Liver (tissue), 9 donors: Measurements from ENCODE around the gene PARD3. TPM values are rescaled to one million over a fixed set of nuclear protein-coding genes. Genes with fewer than 3 reads are reported as not detected.

Experiments
- DNase-seq: peaks from one replicate; pipeline ENCODE4 v3.0.0-alpha.2; 2017; ENCODE audit warnings: low spot score
- H3K27ac ChIP-seq, 2 donors: one replicate each; pipeline ENCODE4 v1.7.0; 2013; ENCODE audit warnings: inconsistent platforms in 2 of 2, low read length in 2 of 2, control low read depth in 1 of 2, low read depth in 1 of 2, mild to moderate bottlenecking in 1 of 2
- H3K27me3 ChIP-seq, 4 donors: one replicate each; pipeline versions ENCODE4 v1.6.1 to v1.7.0; 2013; ENCODE audit warnings: low read length in 3 of 4, inconsistent platforms in 1 of 4, mild to moderate bottlenecking in 1 of 4, moderate library complexity in 1 of 4; ENCODE audit not compliant: control insufficient read depth in 4 of 4, insufficient read depth in 4 of 4
- H3K36me3 ChIP-seq, 4 donors: one replicate each; pipeline versions ENCODE4 v1.6.1 to v1.7.0; 2013; ENCODE audit warnings: low read length in 3 of 4, mild to moderate bottlenecking in 3 of 4, low read depth in 1 of 4, moderate library complexity in 1 of 4; ENCODE audit not compliant: control insufficient read depth in 4 of 4, insufficient read depth in 3 of 4
- H3K4me1 ChIP-seq, 4 donors: one replicate each; pipeline versions ENCODE4 v1.6.1 to v1.7.0; 2013; ENCODE audit warnings: low read length in 3 of 4, mild to moderate bottlenecking in 3 of 4, moderate library complexity in 1 of 4; ENCODE audit not compliant: control insufficient read depth in 4 of 4, insufficient read depth in 4 of 4
- H3K4me3 ChIP-seq, 3 donors: one replicate each; pipeline versions ENCODE4 v1.6.1 to v1.7.0; 2013; ENCODE audit warnings: low read length in 3 of 3, control low read depth in 1 of 3, low read depth in 1 of 3, mild to moderate bottlenecking in 1 of 3
- H3K9ac ChIP-seq, 2 donors: one replicate each; pipeline ENCODE4 v1.7.0; 2013; ENCODE audit warnings: low read length in 2 of 2, mild to moderate bottlenecking in 2 of 2, moderate library complexity in 2 of 2, control low read depth in 1 of 2, low read depth in 1 of 2
- H3K9me3 ChIP-seq, 4 donors: one replicate each; pipeline versions ENCODE4 v1.6.1 to v1.7.0; 2013; ENCODE audit warnings: low read length in 3 of 4; ENCODE audit not compliant: control insufficient read depth in 4 of 4
- EGR1 ChIP-seq, 2 donors: IDR thresholded peaks; 2 replicates each; pipeline ENCODE4 v1.6.1; 2016 to 2018; ENCODE audit warnings: antibody characterized with exemption in 2 of 2, low read depth in 2 of 2
- FOXA1 ChIP-seq: IDR thresholded peaks from 2 replicates; pipeline ENCODE4 v1.6.1; 2016; ENCODE audit warnings: antibody characterized with exemption
- FOXA2 ChIP-seq: IDR thresholded peaks from 2 replicates; pipeline ENCODE4 v1.6.1; 2016; ENCODE audit warnings: antibody characterized with exemption
- GABPA ChIP-seq, 2 donors: IDR thresholded peaks in 1 of 2; conservative IDR thresholded peaks in 1 of 2; 2 replicates each; pipeline ENCODE4 v1.6.1; 2016; ENCODE audit warnings: antibody characterized with exemption in 2 of 2, mild to moderate bottlenecking in 1 of 2, moderate library complexity in 1 of 2
- HNF4A ChIP-seq, 2 donors: conservative IDR thresholded peaks; 2 replicates each; pipeline ENCODE4 v1.6.1; 2016; ENCODE audit warnings: antibody characterized with exemption in 2 of 2, mild to moderate bottlenecking in 2 of 2
- HNF4G ChIP-seq: IDR thresholded peaks from 2 replicates; pipeline ENCODE4 v1.6.1; 2016; ENCODE audit warnings: antibody characterized with exemption
- JUND ChIP-seq, 2 donors: IDR thresholded peaks; 2 replicates each; pipeline ENCODE4 v1.6.1; 2016; ENCODE audit warnings: antibody characterized with exemption in 2 of 2
- NR2F2 ChIP-seq: IDR thresholded peaks from 2 replicates; pipeline ENCODE4 v1.6.1; 2016; ENCODE audit warnings: antibody characterized with exemption
- RAD21 ChIP-seq, 2 donors: IDR thresholded peaks; 2 replicates each; pipeline ENCODE4 v1.6.1; 2016; ENCODE audit warnings: antibody characterized with exemption in 2 of 2, mild to moderate bottlenecking in 2 of 2
- RXRA ChIP-seq, 2 donors: IDR thresholded peaks; 2 replicates each; pipeline ENCODE4 v1.6.1; 2017 to 2018; ENCODE audit warnings: antibody characterized with exemption in 2 of 2, mild to moderate bottlenecking in 1 of 2
- SP1 ChIP-seq: IDR thresholded peaks from 2 replicates; pipeline ENCODE4 v1.6.1; 2018; ENCODE audit warnings: antibody characterized with exemption, mild to moderate bottlenecking
- TAF1 ChIP-seq: conservative IDR thresholded peaks from 2 replicates; pipeline ENCODE4 v1.6.1; 2016; ENCODE audit warnings: antibody characterized with exemption, mild to moderate bottlenecking
- WGBS: extraction: QIAGEN DNeasy Blood & Tissue Kit; methylation state at CpG from one replicate; pipeline ENCODE4 v1.1.7; 2013; 5-methylcytosine and 5-hydroxymethylcytosine counted together
- polyA plus RNA-seq, 2 donors: library from polyadenylated mRNA; stranded (reverse) in 1 of 2; unstranded in 1 of 2; fragments of 200-250 nt in 1 of 2; fragments of >200 nt in 1 of 2; fragmentation: Nextera tagmentation in 1 of 2; extraction: Ambion mirVana in 1 of 2; gene quantifications; one replicate each; pipeline versions ENCODE4 v1.2.1 to v1.2.3, GENCODE V29; 2013 to 2015
- total RNA-seq, 2 donors: library from RNA; depleted of rRNA; stranded (reverse); fragments of >200 nt; gene quantifications; one replicate each; pipeline ENCODE4 v1.2.3, GENCODE V29; 2014
- TF ChIP-seq, protein P1 (sequence below): IDR thresholded peaks from 2 replicates; pipeline ENCODE4 v1.6.1; 2016; ENCODE audit warnings: antibody characterized with exemption
- TF ChIP-seq, protein P2 (sequence below): IDR thresholded peaks from 2 replicates; pipeline ENCODE4 v1.6.1; 2016; ENCODE audit warnings: antibody characterized with exemption, mild to moderate bottlenecking
- TF ChIP-seq, protein P3 (sequence below): IDR thresholded peaks from 2 replicates; pipeline ENCODE4 v1.6.1; 2016; ENCODE audit warnings: antibody characterized with exemption
- TF ChIP-seq, protein P4 (sequence below): IDR thresholded peaks from 2 replicates; pipeline ENCODE4 v1.6.1; 2016; ENCODE audit warnings: antibody characterized with exemption
- TF ChIP-seq, protein P5 (sequence below): fragments of 150-350 bp; IDR thresholded peaks from 2 replicates; pipeline ENCODE4 v1.5.1; 2017; ENCODE audit warnings: improper control_type of control experiment, low read depth, low read length; ENCODE audit not compliant: missing input control
- donor health status: healthy.
- donor health status: healthy.
- donor health status: healthy.
- donor health status: healthy.
- donor health status: healthy.

PARD3 gene
- total and polyA plus RNA-seq, 4 donors: 12.3 to 43.8 (median 13.5) TPM

DNA sequence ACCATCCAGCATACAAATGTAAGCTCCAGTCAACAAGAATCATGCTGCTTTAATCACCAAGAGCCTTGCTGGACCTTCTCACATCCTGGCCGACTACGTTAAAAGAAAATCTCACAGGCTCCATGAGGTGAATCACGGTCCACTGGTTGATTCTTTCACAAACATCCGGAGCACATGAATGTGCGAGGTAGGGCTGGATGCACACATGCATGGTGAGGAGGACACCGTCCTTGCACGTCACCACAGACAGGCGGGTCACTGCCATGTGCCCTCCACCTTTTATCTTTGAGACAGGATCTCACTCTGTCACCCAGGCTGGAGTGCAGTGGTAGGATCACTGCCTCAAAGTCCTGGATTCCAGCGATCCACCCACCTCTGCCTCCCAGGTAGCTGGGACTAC lies 265.1 kb downstream of the PARD3 start:
- Histone ChIP-seq H3K27me3 (no peaks in the 10 kb centered on the region), H3K4me1 (peaks cover 11 to 26% (median 21%) of the 10 kb centered on the region in 4 donors), H3K4me3 (no peak overlapping the region), H3K27ac (no peak overlapping the region), H3K9me3 (no peaks in the 10 kb centered on the region), H3K36me3 (no peaks in the 10 kb centered on the region), H3K9ac (no peak overlapping the region)
- TF ChIP-seq, protein P1, sequence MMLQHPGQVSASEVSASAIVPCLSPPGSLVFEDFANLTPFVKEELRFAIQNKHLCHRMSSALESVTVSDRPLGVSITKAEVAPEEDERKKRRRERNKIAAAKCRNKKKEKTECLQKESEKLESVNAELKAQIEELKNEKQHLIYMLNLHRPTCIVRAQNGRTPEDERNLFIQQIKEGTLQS: no peak
- TF ChIP-seq, protein P2, sequence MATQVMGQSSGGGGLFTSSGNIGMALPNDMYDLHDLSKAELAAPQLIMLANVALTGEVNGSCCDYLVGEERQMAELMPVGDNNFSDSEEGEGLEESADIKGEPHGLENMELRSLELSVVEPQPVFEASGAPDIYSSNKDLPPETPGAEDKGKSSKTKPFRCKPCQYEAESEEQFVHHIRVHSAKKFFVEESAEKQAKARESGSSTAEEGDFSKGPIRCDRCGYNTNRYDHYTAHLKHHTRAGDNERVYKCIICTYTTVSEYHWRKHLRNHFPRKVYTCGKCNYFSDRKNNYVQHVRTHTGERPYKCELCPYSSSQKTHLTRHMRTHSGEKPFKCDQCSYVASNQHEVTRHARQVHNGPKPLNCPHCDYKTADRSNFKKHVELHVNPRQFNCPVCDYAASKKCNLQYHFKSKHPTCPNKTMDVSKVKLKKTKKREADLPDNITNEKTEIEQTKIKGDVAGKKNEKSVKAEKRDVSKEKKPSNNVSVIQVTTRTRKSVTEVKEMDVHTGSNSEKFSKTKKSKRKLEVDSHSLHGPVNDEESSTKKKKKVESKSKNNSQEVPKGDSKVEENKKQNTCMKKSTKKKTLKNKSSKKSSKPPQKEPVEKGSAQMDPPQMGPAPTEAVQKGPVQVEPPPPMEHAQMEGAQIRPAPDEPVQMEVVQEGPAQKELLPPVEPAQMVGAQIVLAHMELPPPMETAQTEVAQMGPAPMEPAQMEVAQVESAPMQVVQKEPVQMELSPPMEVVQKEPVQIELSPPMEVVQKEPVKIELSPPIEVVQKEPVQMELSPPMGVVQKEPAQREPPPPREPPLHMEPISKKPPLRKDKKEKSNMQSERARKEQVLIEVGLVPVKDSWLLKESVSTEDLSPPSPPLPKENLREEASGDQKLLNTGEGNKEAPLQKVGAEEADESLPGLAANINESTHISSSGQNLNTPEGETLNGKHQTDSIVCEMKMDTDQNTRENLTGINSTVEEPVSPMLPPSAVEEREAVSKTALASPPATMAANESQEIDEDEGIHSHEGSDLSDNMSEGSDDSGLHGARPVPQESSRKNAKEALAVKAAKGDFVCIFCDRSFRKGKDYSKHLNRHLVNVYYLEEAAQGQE: no peak
- TF ChIP-seq, protein P3, sequence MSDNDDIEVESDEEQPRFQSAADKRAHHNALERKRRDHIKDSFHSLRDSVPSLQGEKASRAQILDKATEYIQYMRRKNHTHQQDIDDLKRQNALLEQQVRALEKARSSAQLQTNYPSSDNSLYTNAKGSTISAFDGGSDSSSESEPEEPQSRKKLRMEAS: no peak
- TF ChIP-seq, protein P4, sequence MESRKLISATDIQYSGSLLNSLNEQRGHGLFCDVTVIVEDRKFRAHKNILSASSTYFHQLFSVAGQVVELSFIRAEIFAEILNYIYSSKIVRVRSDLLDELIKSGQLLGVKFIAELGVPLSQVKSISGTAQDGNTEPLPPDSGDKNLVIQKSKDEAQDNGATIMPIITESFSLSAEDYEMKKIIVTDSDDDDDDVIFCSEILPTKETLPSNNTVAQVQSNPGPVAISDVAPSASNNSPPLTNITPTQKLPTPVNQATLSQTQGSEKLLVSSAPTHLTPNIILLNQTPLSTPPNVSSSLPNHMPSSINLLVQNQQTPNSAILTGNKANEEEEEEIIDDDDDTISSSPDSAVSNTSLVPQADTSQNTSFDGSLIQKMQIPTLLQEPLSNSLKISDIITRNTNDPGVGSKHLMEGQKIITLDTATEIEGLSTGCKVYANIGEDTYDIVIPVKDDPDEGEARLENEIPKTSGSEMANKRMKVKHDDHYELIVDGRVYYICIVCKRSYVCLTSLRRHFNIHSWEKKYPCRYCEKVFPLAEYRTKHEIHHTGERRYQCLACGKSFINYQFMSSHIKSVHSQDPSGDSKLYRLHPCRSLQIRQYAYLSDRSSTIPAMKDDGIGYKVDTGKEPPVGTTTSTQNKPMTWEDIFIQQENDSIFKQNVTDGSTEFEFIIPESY: no peak
- TF ChIP-seq FOXA2 (no peak), EGR1 (IDR thresholded peaks at IDR 0.05; ENCODE audit: low read depth in 2 of 2) (no peak), FOXA1 (no peak), NR2F2 (no peak), TAF1 (no peak), JUND (IDR thresholded peaks at IDR 0.05) (no peak), SP1 (no peak), HNF4A (conservative IDR thresholded peaks at IDR 0.05) (no peak), RXRA (IDR thresholded peaks at IDR 0.05) (no peak)
- TF ChIP-seq, protein P5, sequence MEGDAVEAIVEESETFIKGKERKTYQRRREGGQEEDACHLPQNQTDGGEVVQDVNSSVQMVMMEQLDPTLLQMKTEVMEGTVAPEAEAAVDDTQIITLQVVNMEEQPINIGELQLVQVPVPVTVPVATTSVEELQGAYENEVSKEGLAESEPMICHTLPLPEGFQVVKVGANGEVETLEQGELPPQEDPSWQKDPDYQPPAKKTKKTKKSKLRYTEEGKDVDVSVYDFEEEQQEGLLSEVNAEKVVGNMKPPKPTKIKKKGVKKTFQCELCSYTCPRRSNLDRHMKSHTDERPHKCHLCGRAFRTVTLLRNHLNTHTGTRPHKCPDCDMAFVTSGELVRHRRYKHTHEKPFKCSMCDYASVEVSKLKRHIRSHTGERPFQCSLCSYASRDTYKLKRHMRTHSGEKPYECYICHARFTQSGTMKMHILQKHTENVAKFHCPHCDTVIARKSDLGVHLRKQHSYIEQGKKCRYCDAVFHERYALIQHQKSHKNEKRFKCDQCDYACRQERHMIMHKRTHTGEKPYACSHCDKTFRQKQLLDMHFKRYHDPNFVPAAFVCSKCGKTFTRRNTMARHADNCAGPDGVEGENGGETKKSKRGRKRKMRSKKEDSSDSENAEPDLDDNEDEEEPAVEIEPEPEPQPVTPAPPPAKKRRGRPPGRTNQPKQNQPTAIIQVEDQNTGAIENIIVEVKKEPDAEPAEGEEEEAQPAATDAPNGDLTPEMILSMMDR: no peak
- WGBS: 97% methylated on average over 9 of the region's 9 CpGs
- DNase-seq: no peak

DNA sequence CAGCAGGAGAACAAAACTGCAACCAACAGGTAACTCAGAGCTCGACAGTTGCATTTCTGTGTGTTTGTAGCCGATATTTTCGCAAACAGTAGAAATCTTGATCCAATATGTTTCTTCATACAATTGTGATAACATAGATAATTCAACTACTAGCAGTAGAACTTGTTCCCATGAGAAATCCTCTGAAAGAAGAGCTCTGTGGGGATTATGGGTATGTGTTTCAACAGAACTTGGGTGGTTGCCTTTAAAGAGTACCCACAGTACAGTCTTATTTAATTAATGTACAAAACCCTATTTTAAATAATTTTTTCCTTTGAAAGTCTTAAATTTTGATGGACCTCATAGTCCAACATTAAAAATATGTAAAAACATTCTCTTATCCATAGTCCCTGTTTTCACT lies 266.1 kb downstream of the PARD3 start:
- H3K4me1 ChIP-seq: peaks cover 11 to 33% (median 26%) of the 10 kb centered on the region in 4 donors
- H3K27ac ChIP-seq: no peak overlapping the region
- DNase-seq: no peak
- no peak overlapping the region for H3K9ac ChIP-seq
- H3K4me3 ChIP-seq: no peak overlapping the region
- TF ChIP-seq, protein P1: no peak
- TF ChIP-seq, protein P5: no peak
- TF ChIP-seq, protein P4: no peak
- TF ChIP-seq TAF1: no peak
- no peak for TF ChIP-seq RXRA (IDR thresholded peaks at IDR 0.05)
- TF ChIP-seq JUND (IDR thresholded peaks at IDR 0.05): no peak
- no peak for TF ChIP-seq FOXA1
- no peak for TF ChIP-seq HNF4A (conservative IDR thresholded peaks at IDR 0.05)
- TF ChIP-seq NR2F2: no peak
- TF ChIP-seq, protein P3: no peak
- TF ChIP-seq RAD21 (IDR thresholded peaks at IDR 0.05): no peak
- no peak for TF ChIP-seq FOXA2
- no peak for TF ChIP-seq SP1
- TF ChIP-seq GABPA (IDR thresholded peaks at IDR 0.05 in 1 of 2, conservative IDR thresholded peaks at IDR 0.05 in 1 of 2): no peak
- TF ChIP-seq EGR1 (IDR thresholded peaks at IDR 0.05; ENCODE audit: low read depth in 2 of 2): no peak
- no peak for TF ChIP-seq HNF4G
- H3K27me3 ChIP-seq: no peaks in the 10 kb centered on the region
- H3K36me3 ChIP-seq: no peaks in the 10 kb centered on the region
- no peaks in the 10 kb centered on the region for H3K9me3 ChIP-seq
- 43% methylated on average over 3 of the region's 3 CpGs for WGBS
